NCI-H2227 treated with DMSO at 0.1 percent for 48 hours (cell line): ENCODE measurements around the gene FOXK2.
"Not testable (repeated sequence)": the region's sequence is repeated elsewhere in the genome, so short reads cannot be mapped to it uniquely, and the experiment has no call there.

Source experiments
- DNase-seq: peaks from one replicate; lab custom pipeline; 2025; lab: John Stamatoyannopoulos, UW

The FOXK2 gene

GRCh38 chr17:82565551-82565950 is 46.0 kb downstream of the FOXK2 start:
- DNase-seq: no peak

- no peak for DNase-seq
Observed at GRCh38 chr17:82566129-82566960, 46.8 kb downstream of the FOXK2 start.

- no peak for DNase-seq
Observed at GRCh38 chr17:82567286-82567685, 47.8 kb downstream of the FOXK2 start.

GRCh38 chr17:82568997-82569393 is 49.5 kb downstream of the FOXK2 start:
- no peak for DNase-seq

GRCh38 chr17:82569621-82570020 is 50.1 kb downstream of the FOXK2 start:
- DNase-seq: no peak

- DNase-seq: no peak
Observed at GRCh38 chr17:82570277-82570676, 50.7 kb downstream of the FOXK2 start.

- DNase-seq: no peak
Observed at GRCh38 chr17:82571855-82572254, 52.3 kb downstream of the FOXK2 start.

GRCh38 chr17:82574041-82574440 is 54.5 kb downstream of the FOXK2 start:
- DNase-seq: no peak

- not testable (repeated sequence) for DNase-seq
Observed at GRCh38 chr17:82575581-82576221, 56.2 kb downstream of the FOXK2 start.

GRCh38 chr17:82577300-82577699 is 57.8 kb downstream of the FOXK2 start:
- no peak for DNase-seq

GRCh38 chr17:82579969-82580368 is 60.4 kb downstream of the FOXK2 start:
- not testable (repeated sequence) for DNase-seq

- no peak for DNase-seq
Observed at GRCh38 chr17:82582213-82582612, 62.7 kb downstream of the FOXK2 start.

- no peak for DNase-seq
Observed at GRCh38 chr17:82582709-82583108, 63.2 kb downstream of the FOXK2 start.

GRCh38 chr17:82583720-82584234 is 64.2 kb downstream of the FOXK2 start:
- DNase-seq: no peak

GRCh38 chr17:82585935-82586575 is 66.5 kb downstream of the FOXK2 start:
- DNase-seq: not testable (repeated sequence)

GRCh38 chr17:82586576-82587233 is 67.2 kb downstream of the FOXK2 start:
- no peak for DNase-seq

- DNase-seq: no peak
Observed at GRCh38 chr17:82587234-82588086, 67.9 kb downstream of the FOXK2 start.

GRCh38 chr17:82588266-82589175 is 69.0 kb downstream of the FOXK2 start:
- no peak for DNase-seq

- no peak for DNase-seq
Observed at GRCh38 chr17:82589851-82590180, 70.3 kb downstream of the FOXK2 start.

- no peak for DNase-seq
Observed at GRCh38 chr17:82590216-82590615, 70.7 kb downstream of the FOXK2 start.
